ENCODE results near the gene CNTN5.
"Not testable (repeated sequence)": the region's sequence is repeated elsewhere in the genome, so short reads cannot be mapped to it uniquely, and the experiment has no call there.

Gene CNTN5

GRCh38 chr11:99275521-99275920, 254.8 kb downstream of the CNTN5 start:
- no peak for DNase-seq (ENCODE audit: low spot score)

GRCh38 chr11:99277281-99277680, 256.5 kb downstream of the CNTN5 start:
- DNase-seq (ENCODE audit: low spot score) = no peak

- DNase-seq (ENCODE audit: low spot score) = no peak
Measured at GRCh38 chr11:99279266-99279665, 258.5 kb downstream of the CNTN5 start.

GRCh38 chr11:99281331-99281730, 260.6 kb downstream of the CNTN5 start:
- no peak for DNase-seq (ENCODE audit: low spot score)

- DNase-seq (ENCODE audit: low spot score) = not testable (repeated sequence)
Measured at GRCh38 chr11:99297925-99298324, 277.2 kb downstream of the CNTN5 start.

- DNase-seq (ENCODE audit: low spot score) = no peak
Measured at GRCh38 chr11:99307510-99308088, 286.9 kb downstream of the CNTN5 start.

GRCh38 chr11:99311870-99312269, 291.1 kb downstream of the CNTN5 start:
- DNase-seq (ENCODE audit: low spot score) = no peak

- DNase-seq (ENCODE audit: low spot score) = peak; percentile 59
Measured at GRCh38 chr11:99316776-99317520, 296.2 kb downstream of the CNTN5 start.

GRCh38 chr11:99320769-99321290, 300.1 kb downstream of the CNTN5 start:
- DNase-seq (ENCODE audit: low spot score) = no peak

- peak; percentile 84 for DNase-seq (ENCODE audit: low spot score)
Measured at GRCh38 chr11:99325847-99326246, 305.1 kb downstream of the CNTN5 start.

- no peak for DNase-seq (ENCODE audit: low spot score)
Measured at GRCh38 chr11:99327066-99327465, 306.3 kb downstream of the CNTN5 start.

GRCh38 chr11:99327527-99327926, 306.8 kb downstream of the CNTN5 start:
- DNase-seq (ENCODE audit: low spot score) = no peak

- DNase-seq (ENCODE audit: low spot score) = no peak
Measured at GRCh38 chr11:99333621-99334020, 312.9 kb downstream of the CNTN5 start.

GRCh38 chr11:99343117-99343516, 322.4 kb downstream of the CNTN5 start:
- no peak for DNase-seq (ENCODE audit: low spot score)

- no peak for DNase-seq (ENCODE audit: low spot score)
Measured at GRCh38 chr11:99349151-99349673, 328.5 kb downstream of the CNTN5 start.

- no peak for DNase-seq (ENCODE audit: low spot score)
Measured at GRCh38 chr11:99351624-99352023, 330.9 kb downstream of the CNTN5 start.

GRCh38 chr11:99352642-99353041, 331.9 kb downstream of the CNTN5 start:
- no peak for DNase-seq (ENCODE audit: low spot score)

GRCh38 chr11:99366546-99366945, 345.8 kb downstream of the CNTN5 start:
- no peak for DNase-seq (ENCODE audit: low spot score)

GRCh38 chr11:99368583-99368982, 347.8 kb downstream of the CNTN5 start:
- DNase-seq (ENCODE audit: low spot score) = no peak

- peak; percentile 72 for DNase-seq (ENCODE audit: low spot score)
Measured at GRCh38 chr11:99370549-99371216, 349.9 kb downstream of the CNTN5 start.

GRCh38 chr11:99371257-99371656, 350.5 kb downstream of the CNTN5 start:
- DNase-seq (ENCODE audit: low spot score) = no peak

- no peak for DNase-seq (ENCODE audit: low spot score)
Measured at GRCh38 chr11:99376463-99376862, 355.7 kb downstream of the CNTN5 start.
